A673 (cell line): ENCODE measurements around the gene DNAH8. TPM values are rescaled to one million over a fixed set of nuclear protein-coding genes. Genes with fewer than 3 reads are reported as not detected.
"Not testable (repeated sequence)": the region's sequence is repeated elsewhere in the genome, so short reads cannot be mapped to it uniquely, and the experiment has no call there.

Experiments
- BruUV-seq: library from RNA; stranded (reverse); fragments of 400-500 nt; replicated peaks from 2 replicates; lab custom pipeline; 2021; lab: Mats Ljungman, UMichigan
- CTCF ChIA-PET: fragments of 300-600 bp; sonication (Branson Sonifier 250); formaldehyde crosslinking; loops from one replicate; lab custom pipeline; 2022; ENCODE audit warnings: antibody characterized with exemption; lab: Charles Lee
- POLR2A ChIA-PET: fragments of 300-600 bp; sonication (Branson Sonifier 250); formaldehyde crosslinking; loops from one replicate; lab custom pipeline; 2022; ENCODE audit warnings: antibody characterized with exemption; ENCODE audit not compliant: low non-redundant PET; lab: Charles Lee
- DNase-seq: peaks from one replicate; pipeline ENCODE4 v3.0.0-alpha.2; 2015; ENCODE audit warnings: low spot score
- H3K27ac ChIP-seq: fragments of 200-600 bp; sonication (generic); 2 replicates; pipeline ENCODE4 v1.5.1; 2016; ENCODE audit warnings: mixed run types, low read depth, mild to moderate bottlenecking, mixed read lengths, antibody characterized with exemption, low read length; ENCODE audit not compliant: poor library complexity, severe bottlenecking
- H3K27me3 ChIP-seq: fragments of 200-600 bp; sonication (generic); replicated peaks from 2 replicates; pipeline ENCODE4 v1.6.1; 2017; ENCODE audit warnings: mixed run types, low read depth, mild to moderate bottlenecking, mixed read lengths, antibody characterized with exemption, low read length; ENCODE audit not compliant: insufficient read depth, poor library complexity
- H3K36me3 ChIP-seq: fragments of 200-600 bp; sonication (generic); 2 replicates; pipeline ENCODE4 v1.6.1; 2016; ENCODE audit warnings: mixed run types, mild to moderate bottlenecking, mixed read lengths, antibody characterized with exemption, low read length; ENCODE audit not compliant: insufficient read depth, poor library complexity, severe bottlenecking
- H3K4me1 ChIP-seq: fragments of 200-600 bp; sonication (generic); 2 replicates; pipeline ENCODE4 v1.6.1; 2017; ENCODE audit warnings: mixed run types, mild to moderate bottlenecking, mixed read lengths, antibody characterized with exemption, low read length; ENCODE audit not compliant: insufficient read depth, poor library complexity, severe bottlenecking
- H3K4me3 ChIP-seq: fragments of 200-600 bp; sonication (generic); 2 replicates; pipeline ENCODE4 v1.5.1; 2016; ENCODE audit warnings: low read depth, mixed run types, mild to moderate bottlenecking, mixed read lengths, low read length; ENCODE audit not compliant: poor library complexity, severe bottlenecking
- H3K9me3 ChIP-seq: fragments of 200-600 bp; sonication (generic); 2 replicates; pipeline ENCODE4 v1.6.1; 2016; ENCODE audit warnings: mixed run types, low read depth, mild to moderate bottlenecking, mixed read lengths, antibody characterized with exemption, low read length; ENCODE audit not compliant: poor library complexity, severe bottlenecking
- CTCF ChIP-seq: fragments of 300-800, 200-600 bp; sonication (generic); conservative IDR thresholded peaks from 2 replicates; pipeline ENCODE4 v1.5.1; 2017; ENCODE audit warnings: low read depth, mild to moderate bottlenecking, antibody characterized with exemption, low read length, moderate library complexity, mixed read lengths
- EZH2 ChIP-seq: fragments of 200-600 bp; sonication (generic); IDR thresholded peaks from 2 replicates; pipeline ENCODE4 v1.6.1; 2017; ENCODE audit warnings: borderline replicate concordance, low read depth, mild to moderate bottlenecking, mixed read lengths, antibody characterized with exemption, low read length; ENCODE audit not compliant: poor library complexity, severe bottlenecking
- intact Hi-C: fragments of 100-400 bp; cut with micrococcal nuclease; formaldehyde crosslinking; loops from one replicate; pipeline ENCODE4 v1.10.0; 2022; ENCODE audit not compliant: unreplicated experiment
- total RNA-seq: library from RNA; stranded (reverse); gene quantifications from 2 replicates; pipeline ENCODE4 v1.2.3, GENCODE V29; 2021

The DNAH8 gene
- total RNA-seq, 1 experiment from 2014 or later = not detected

GRCh38 chr6:38871741-38872568, 156.8 kb downstream of the DNAH8 start:
- Histone ChIP-seq H3K27ac (no peak overlapping the region), H3K27me3 (peaks cover 6% of the 10 kb centered on the region), H3K4me1 (no peaks in the 10 kb centered on the region), H3K4me3 (no peak overlapping the region), H3K9me3 (no peaks in the 10 kb centered on the region), H3K36me3 (no peaks in the 10 kb centered on the region)
- ChIA-PET POLR2A (no interaction called here), CTCF (interaction anchor here (0.9 to 2.1 kb wide), 3 partner anchors 61 to 431 kb away, joined by 3 to 9 read pairs (median 3); no protein-coding TSS in a partner anchor)
- DNase-seq = peak; percentile 70
- intact Hi-C loops = loop anchor here (2.0 kb wide), 2 partner anchors 61 to 431 kb away; no protein-coding TSS in a partner anchor
- TF ChIP-seq CTCF (peak; percentile 96), EZH2 (no peak)
- no TSS peak for BruUV-seq

GRCh38 chr6:38873001-38873400, 157.9 kb downstream of the DNAH8 start:
- ChIA-PET POLR2A (no interaction called here), CTCF (interaction anchor here (0.9 to 1.0 kb wide), 2 partner anchors 133 to 430 kb away, joined by 3 read pairs; no protein-coding TSS in a partner anchor)
- BruUV-seq = no TSS peak
- H3K4me3 ChIP-seq = no peak overlapping the region
- H3K27me3 ChIP-seq = peaks cover 6% of the 10 kb centered on the region
- no peaks in the 10 kb centered on the region for H3K4me1 ChIP-seq
- no peak overlapping the region for H3K27ac ChIP-seq
- H3K36me3 ChIP-seq = no peaks in the 10 kb centered on the region
- TF ChIP-seq EZH2 (no peak), CTCF (no peak)
- H3K9me3 ChIP-seq = no peaks in the 10 kb centered on the region
- intact Hi-C loops = loop anchor here (2.0 kb wide), 2 partner anchors 60 to 430 kb away; no protein-coding TSS in a partner anchor
- no peak for DNase-seq

- H3K4me3 ChIP-seq, H3K27me3 ChIP-seq, CTCF ChIA-PET, POLR2A ChIA-PET, H3K9me3 ChIP-seq, BruUV-seq, H3K4me1 ChIP-seq, H3K36me3 ChIP-seq, H3K27ac ChIP-seq, DNase-seq: not testable (repeated sequence)
- intact Hi-C loops = loop anchor here (2.0 kb wide), 2 partner anchors 59 to 429 kb away; no protein-coding TSS in a partner anchor
These were observed 158.7 kb downstream of the DNAH8 start for GRCh38 chr6:38873816-38874215.

GRCh38 chr6:38876475-38876874, 161.4 kb downstream of the DNAH8 start:
- Histone ChIP-seq H3K4me3 (no peak overlapping the region), H3K4me1 (no peaks in the 10 kb centered on the region), H3K27me3 (peaks cover 11% of the 10 kb centered on the region), H3K27ac (no peak overlapping the region), H3K36me3 (no peaks in the 10 kb centered on the region), H3K9me3 (no peaks in the 10 kb centered on the region)
- ChIA-PET POLR2A (no interaction called here), CTCF (no interaction called here)
- intact Hi-C loops = no loop called here
- TF ChIP-seq CTCF = no peak
- TF ChIP-seq EZH2 = no peak
- BruUV-seq = no TSS peak
- no peak for DNase-seq
